DND-41 (cell line): Measurements from ENCODE around the gene BAX.

Source experiments
- EZH2 ChIP-seq: IDR thresholded peaks from 3 replicates; pipeline ENCODE4 v1.6.1; 2012; ENCODE audit warnings: borderline replicate concordance, low read depth, mild to moderate bottlenecking, moderate library complexity, low read length, inconsistent platforms; ENCODE audit not compliant: severe bottlenecking
- TF ChIP-seq, protein P1 (sequence below): IDR thresholded peaks from 2 replicates; pipeline ENCODE4 v1.5.1; 2012; ENCODE audit warnings: borderline replicate concordance, low read length, moderate library complexity, mild to moderate bottlenecking; ENCODE audit not compliant: poor library complexity, severe bottlenecking; ENCODE audit errors: extremely low read depth

DNA sequence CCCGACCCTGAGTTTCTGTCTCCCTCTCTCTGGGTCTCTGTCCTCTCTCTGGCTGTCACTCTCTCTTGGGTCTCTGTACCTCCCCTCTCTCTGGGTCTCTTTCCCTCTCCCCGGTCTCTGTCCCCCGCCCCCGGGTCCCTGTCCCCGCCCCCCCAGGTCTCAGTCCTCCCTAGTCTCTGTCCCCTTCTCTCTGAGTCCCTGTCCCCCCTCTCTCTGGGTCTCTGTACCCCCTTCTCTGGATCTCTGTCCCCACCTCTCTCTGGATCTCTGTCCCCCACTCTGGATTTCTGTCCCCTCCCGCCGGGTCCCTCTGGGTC lies 8.1 kb downstream of the BAX start:
- TF ChIP-seq, protein P1, sequence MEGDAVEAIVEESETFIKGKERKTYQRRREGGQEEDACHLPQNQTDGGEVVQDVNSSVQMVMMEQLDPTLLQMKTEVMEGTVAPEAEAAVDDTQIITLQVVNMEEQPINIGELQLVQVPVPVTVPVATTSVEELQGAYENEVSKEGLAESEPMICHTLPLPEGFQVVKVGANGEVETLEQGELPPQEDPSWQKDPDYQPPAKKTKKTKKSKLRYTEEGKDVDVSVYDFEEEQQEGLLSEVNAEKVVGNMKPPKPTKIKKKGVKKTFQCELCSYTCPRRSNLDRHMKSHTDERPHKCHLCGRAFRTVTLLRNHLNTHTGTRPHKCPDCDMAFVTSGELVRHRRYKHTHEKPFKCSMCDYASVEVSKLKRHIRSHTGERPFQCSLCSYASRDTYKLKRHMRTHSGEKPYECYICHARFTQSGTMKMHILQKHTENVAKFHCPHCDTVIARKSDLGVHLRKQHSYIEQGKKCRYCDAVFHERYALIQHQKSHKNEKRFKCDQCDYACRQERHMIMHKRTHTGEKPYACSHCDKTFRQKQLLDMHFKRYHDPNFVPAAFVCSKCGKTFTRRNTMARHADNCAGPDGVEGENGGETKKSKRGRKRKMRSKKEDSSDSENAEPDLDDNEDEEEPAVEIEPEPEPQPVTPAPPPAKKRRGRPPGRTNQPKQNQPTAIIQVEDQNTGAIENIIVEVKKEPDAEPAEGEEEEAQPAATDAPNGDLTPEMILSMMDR, result no peak
- TF ChIP-seq EZH2, result no peak
